SK-N-SH treated with all-trans-retinoic acid at 6 μM for 48 hours (cell line): ENCODE measurements around the gene NGFR.

ENCODE experiments used
- ATAC-seq: fragments of 200-7000 bp; cut with Tn5 transposase; 3 replicates; pipeline ENCODE4 v1.9.1; 2020; ENCODE audit warnings: mild to moderate bottlenecking, moderate library complexity
- ARNTL ChIP-seq: fragments of 450-650 bp; formaldehyde crosslinking; IDR thresholded peaks from 2 replicates; pipeline ENCODE4 v1.5.0; 2020; ENCODE audit warnings: low read depth, mild to moderate bottlenecking, moderate library complexity, borderline replicate concordance
- CSRNP3 ChIP-seq: fragments of 250-450 bp; sonication (Bioruptor Pico); IDR thresholded peaks from 2 replicates; pipeline ENCODE4 v1.5.1; 2021; ENCODE audit warnings: mild to moderate bottlenecking, moderate library complexity
- ISL1 ChIP-seq: fragments of 250-450 bp; sonication (Bioruptor Pico); IDR thresholded peaks from 2 replicates; pipeline ENCODE4 v2.1.2; 2022; ENCODE audit warnings: mild to moderate bottlenecking, moderate library complexity
- PPARA ChIP-seq: fragments of 250-450 bp; sonication (Bioruptor Pico); IDR thresholded peaks from 2 replicates; pipeline ENCODE4 v1.5.0; 2020; ENCODE audit warnings: mild to moderate bottlenecking, borderline replicate concordance
- RARB ChIP-seq: fragments of 250-450 bp; sonication (Bioruptor Pico); IDR thresholded peaks from 2 replicates; pipeline ENCODE4 v1.8.0; 2021; ENCODE audit warnings: mild to moderate bottlenecking, moderate library complexity
- SNAI2 ChIP-seq: fragments of 250-450 bp; sonication (Bioruptor Pico); IDR thresholded peaks from 2 replicates; pipeline ENCODE4 v1.5.0; 2020; ENCODE audit warnings: mild to moderate bottlenecking, moderate library complexity
- TCF4 ChIP-seq: fragments of 250-450 bp; sonication (Bioruptor Pico); IDR thresholded peaks from 2 replicates; pipeline ENCODE4 v1.8.0; 2021; ENCODE audit warnings: mild to moderate bottlenecking, moderate library complexity, borderline replicate concordance
- TOX ChIP-seq: fragments of 250-450 bp; sonication (Bioruptor Pico); IDR thresholded peaks from 2 replicates; pipeline ENCODE4 v1.8.0; 2021; ENCODE audit warnings: mild to moderate bottlenecking, moderate library complexity, borderline replicate concordance
- TSHZ2 ChIP-seq: fragments of 250-450 bp; sonication (Bioruptor Pico); IDR thresholded peaks from 2 replicates; pipeline ENCODE4 v1.5.0; 2020; ENCODE audit warnings: mild to moderate bottlenecking, moderate library complexity
- ZC3H10 ChIP-seq: fragments of 250-450 bp; sonication (Bioruptor Pico); IDR thresholded peaks from 2 replicates; pipeline ENCODE4 v1.5.1; 2021; ENCODE audit warnings: mild to moderate bottlenecking, moderate library complexity
- ZNF565 ChIP-seq: fragments of 450-650 bp; formaldehyde crosslinking; conservative IDR thresholded peaks from 2 replicates; pipeline ENCODE4 v1.5.0; 2020; ENCODE audit warnings: low read depth, mild to moderate bottlenecking, moderate library complexity
- ZNF70 ChIP-seq: fragments of 450-650 bp; formaldehyde crosslinking; IDR thresholded peaks from 2 replicates; pipeline ENCODE4 v1.5.0; 2020; ENCODE audit warnings: mild to moderate bottlenecking, moderate library complexity
- ZNF8 ChIP-seq: fragments of 450-650 bp; formaldehyde crosslinking; IDR thresholded peaks from 2 replicates; pipeline ENCODE4 v1.5.0; 2020; ENCODE audit warnings: mild to moderate bottlenecking, moderate library complexity

Gene NGFR

DNA sequence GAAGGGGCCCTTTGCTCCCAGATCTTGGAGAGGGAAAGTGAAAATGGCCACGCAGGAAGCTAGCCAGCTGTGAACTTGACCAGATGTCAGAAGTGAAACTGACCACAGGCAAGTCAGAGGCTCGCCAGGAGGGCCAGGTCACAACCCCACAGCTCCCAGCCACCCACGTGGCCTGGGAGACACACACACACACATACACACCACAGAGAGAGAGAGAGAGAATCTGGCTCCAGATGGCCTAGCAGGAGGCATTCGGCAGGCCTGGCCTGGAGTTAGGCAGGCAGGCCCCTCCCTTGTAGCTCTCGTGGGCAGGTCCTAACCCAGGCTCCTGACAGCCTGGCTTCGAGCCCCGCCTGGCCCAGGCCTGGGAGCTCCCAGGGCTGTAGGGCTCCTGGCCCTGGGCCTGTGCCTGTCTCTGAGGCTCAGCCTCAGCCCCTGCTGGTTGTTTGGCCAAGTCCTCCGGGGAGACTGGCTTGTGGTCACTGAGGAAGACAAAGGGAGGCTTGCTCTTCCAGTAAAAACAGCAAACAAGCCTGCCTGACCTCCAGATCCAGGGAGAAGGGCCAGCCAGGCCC is 20.2 kb downstream of the NGFR start (continued):
- TF ChIP-seq TSHZ2 (CRISPR knock-in tag) (peak; percentile 96), TCF4 (peak; percentile 98), ZNF565 (CRISPR knock-in tag) (peak; percentile 85), SNAI2 (CRISPR knock-in tag) (peak; percentile 94), TOX (CRISPR knock-in tag) (no peak), ZNF70 (CRISPR knock-in tag) (peak; percentile 67)

DNA sequence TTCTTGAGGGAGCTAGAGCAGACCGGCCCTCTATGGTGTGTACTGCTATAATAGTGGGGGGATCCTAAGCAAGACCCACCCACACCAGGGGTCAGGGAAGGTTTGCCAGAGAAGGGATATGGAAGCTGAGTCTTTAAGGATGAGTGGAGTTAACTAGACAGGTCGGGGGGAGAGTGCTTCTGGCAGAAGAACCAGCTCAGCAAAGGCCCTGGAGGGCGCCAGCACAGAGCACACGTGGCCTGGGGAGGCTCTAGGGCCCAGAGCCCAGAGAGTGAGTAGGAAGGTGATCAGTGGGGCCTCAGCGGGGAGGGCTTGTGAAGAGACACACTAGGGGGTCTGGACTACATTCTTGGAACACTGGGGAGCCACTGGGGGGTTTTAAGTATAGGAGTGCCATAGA is 21.1 kb downstream of the NGFR start:
- no peak for ATAC-seq
- TF ChIP-seq ISL1 (CRISPR knock-in tag) (no peak), PPARA (no peak), TSHZ2 (CRISPR knock-in tag) (no peak), ZNF70 (CRISPR knock-in tag) (no peak), RARB (CRISPR knock-in tag) (no peak), ZNF8 (CRISPR knock-in tag) (no peak)

- no peak for ATAC-seq
- TF ChIP-seq ARNTL (CRISPR knock-in tag): no peak
- TF ChIP-seq TCF4: peak; percentile 53; the same call in 1 of the 2 replicates
- no peak for TF ChIP-seq ZNF8 (CRISPR knock-in tag)
- TF ChIP-seq TOX (CRISPR knock-in tag): no peak
- no peak for TF ChIP-seq ISL1 (CRISPR knock-in tag)
- TF ChIP-seq TSHZ2 (CRISPR knock-in tag): no peak
- no peak for TF ChIP-seq CSRNP3
- no peak for TF ChIP-seq ZC3H10 (CRISPR knock-in tag)
These were observed 23.4 kb downstream of the NGFR start for GRCh38 chr17:49518346-49519078.

GRCh38 chr17:49519781-49520180 is 24.7 kb downstream of the NGFR start:
- no peak for ATAC-seq
- TF ChIP-seq TCF4 (peak; percentile 95), TSHZ2 (CRISPR knock-in tag) (peak; percentile 63; the same call in 1 of the 2 replicates), ARNTL (CRISPR knock-in tag) (no peak)
